Activated CD8-positive, alpha-beta memory T cell treated with anti-CD3 and anti-CD28 coated beads for 36 hours (primary cell): ENCODE results near the gene ACTR2. TPM values are rescaled to one million over a fixed set of nuclear protein-coding genes. Genes with fewer than 3 reads are reported as not detected.
"Not testable (repeated sequence)": the region's sequence is repeated elsewhere in the genome, so short reads cannot be mapped to it uniquely, and the experiment has no call there.

Experiments used
- CTCF ChIA-PET: fragments of 350-600 bp; sonication (Branson Sonifier 250); formaldehyde crosslinking; loops from one replicate; lab custom pipeline; 2021; ENCODE audit warnings: antibody characterized with exemption; lab: Charles Lee
- POLR2A ChIA-PET: fragments of 350-600 bp; sonication (Branson Sonifier 250); formaldehyde crosslinking; loops from one replicate; lab custom pipeline; 2021; ENCODE audit warnings: antibody characterized with exemption; lab: Charles Lee
- total RNA-seq, 2 experiments: library from RNA; stranded (reverse); gene quantifications; one replicate each; pipeline ENCODE4 v1.2.3, GENCODE V29; 2021

The ACTR2 gene
- 100 to 1,000 TPM; 305 to 306 TPM for total RNA-seq

DNA sequence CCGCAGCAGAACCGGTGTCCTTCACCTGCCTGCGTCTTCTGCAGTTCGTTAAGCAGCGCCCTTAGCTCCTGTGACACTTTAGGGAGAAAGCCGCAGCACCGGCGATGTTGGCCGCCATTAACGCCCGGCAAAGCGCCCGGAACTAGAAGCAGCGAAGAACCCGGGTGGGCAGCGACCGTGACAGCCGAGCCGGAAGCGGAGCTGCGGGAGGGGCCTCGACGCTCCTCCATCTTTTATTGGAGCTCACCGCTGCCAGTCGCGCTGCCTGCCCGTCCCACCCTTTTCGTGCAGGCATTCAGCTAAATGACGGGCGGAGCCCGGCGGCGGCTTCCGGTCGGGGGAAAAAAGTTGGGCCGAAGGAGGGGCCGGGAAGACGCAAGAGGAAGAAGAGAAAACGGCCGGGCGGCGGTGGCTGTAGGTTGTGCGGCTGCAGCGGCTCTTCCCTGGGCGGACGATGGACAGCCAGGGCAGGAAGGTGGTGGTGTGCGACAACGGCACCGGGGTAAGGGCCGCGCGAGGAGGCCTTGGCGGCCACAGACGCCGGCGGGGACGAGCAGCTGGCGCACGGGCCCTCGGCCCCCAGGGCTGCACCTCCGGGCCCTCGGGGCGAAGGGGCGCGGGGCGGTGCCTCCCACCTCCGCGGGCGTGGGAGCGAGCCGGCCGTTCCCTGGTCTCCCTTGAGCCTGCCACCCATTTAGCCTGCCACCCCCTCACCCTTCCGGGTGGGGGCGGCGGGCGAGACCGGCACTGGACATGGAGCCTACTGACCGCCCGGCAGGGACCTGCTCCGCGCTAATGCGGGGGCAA is at the start of gene ACTR2:
ACTR2 (plus strand) TSS at position 376 of the 807 bp plus-strand sequence; CDS start at position 455, 79 bp downstream.
- POLR2A ChIA-PET: interaction anchor here (0.6 to 2.1 kb wide), 13 partner anchors 8 to 1384 kb away, joined by 3 to 18 read pairs (median 5); partner anchors contain the start of genes AFTPH, CEP68, RAB1A and SERTAD2
- CTCF ChIA-PET: interaction anchor here (0.9 to 1.0 kb wide), 2 partner anchors 12 to 73 kb away, joined by 3 read pairs; no protein-coding TSS in a partner anchor

DNA sequence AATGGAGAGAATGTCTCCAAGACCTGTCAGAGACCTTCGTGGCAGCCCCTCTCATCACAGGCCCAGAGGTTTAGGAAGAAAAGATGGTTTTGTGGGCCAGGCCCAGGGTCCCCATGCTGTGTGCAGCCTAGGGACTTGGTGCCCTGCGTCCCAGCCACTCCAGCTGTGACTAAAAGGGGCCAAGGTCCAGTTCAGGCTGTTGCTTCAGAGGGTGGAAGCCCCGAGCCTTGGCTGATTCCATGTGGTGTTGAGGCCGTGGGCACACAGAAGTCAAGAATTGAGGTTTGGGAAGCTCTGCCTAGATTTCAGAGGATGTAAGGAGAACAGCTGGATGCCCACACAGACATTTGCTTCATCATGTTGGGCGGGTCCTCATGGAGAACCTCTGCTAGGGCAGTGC is 45.1 kb upstream of the ACTR2 start:
- ChIA-PET POLR2A (no interaction called here), CTCF (no interaction called here)

DNA sequence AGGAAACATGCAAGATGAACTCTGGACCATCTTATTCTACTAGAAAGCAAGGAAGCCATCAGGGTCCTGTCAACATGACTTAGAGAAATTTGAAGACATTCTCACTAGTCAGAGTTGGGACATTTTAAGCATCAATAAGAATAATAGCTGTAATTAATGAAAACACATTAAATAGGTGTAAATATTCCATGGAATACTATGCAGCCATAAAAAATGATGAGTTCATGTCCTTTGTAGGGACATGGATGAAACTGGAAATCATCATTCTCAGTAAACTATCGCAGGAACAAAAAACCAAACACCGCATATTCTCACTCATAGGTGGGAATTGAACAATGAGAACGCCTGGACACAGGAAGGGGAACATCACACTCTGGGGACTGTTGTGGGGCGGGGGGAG is 44.2 kb upstream of the ACTR2 start:
- POLR2A ChIA-PET, CTCF ChIA-PET: not testable (repeated sequence)

GRCh38 chr2:65185012-65185411 is 42.6 kb upstream of the ACTR2 start:
- ChIA-PET POLR2A (no interaction called here), CTCF (interaction anchor here (1.1 to 1.4 kb wide), 2 partner anchors 12 to 120 kb away, joined by 3 to 4 read pairs; no protein-coding TSS in a partner anchor)

DNA sequence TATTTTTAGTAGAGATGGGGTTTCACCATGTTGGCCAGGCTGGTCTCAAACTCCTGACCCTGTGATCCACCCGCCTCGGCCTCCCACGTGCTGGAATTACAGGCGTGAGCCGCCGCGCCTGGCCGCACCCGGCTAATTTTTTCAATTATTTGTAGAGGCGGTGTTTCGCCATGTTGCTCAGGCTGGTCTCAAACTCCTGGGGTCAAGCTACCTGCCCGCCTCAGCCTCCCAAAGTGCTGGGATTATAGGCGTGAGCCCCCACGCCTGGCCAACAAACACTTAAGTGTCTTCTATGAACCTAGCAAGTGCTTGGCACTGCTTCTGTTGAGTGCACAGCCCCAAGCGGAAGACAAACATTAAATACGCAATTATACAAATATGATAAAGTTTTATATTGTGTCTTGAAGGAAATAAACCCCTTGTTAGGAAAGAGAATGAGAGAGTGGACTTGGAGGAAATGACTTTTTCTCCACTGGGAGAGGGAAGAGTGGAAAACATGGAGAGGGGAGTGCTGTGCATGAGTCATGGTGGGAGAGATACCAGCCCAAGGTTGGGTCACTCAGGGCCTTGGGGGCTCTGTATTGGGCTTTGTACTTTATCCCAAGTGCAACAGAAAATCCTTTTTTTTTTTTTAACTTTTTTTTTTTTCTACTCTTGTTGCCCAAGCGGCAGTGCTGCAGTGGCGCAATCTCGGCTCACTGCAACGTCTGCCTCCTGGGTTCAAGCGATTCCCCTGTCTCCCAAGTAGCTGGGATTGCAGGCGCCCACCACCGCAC is 41.4 kb upstream of the ACTR2 start:
- CTCF ChIA-PET: interaction anchor here (0.6 to 1.4 kb wide), 11 partner anchors 7 to 857 kb away, joined by 3 to 4 read pairs (median 3); no protein-coding TSS in a partner anchor
- POLR2A ChIA-PET: interaction anchor here (0.8 kb wide), 1 partner anchor 56 kb away, joined by 3 read pairs; the partner anchor contains the start of gene RAB1A

DNA sequence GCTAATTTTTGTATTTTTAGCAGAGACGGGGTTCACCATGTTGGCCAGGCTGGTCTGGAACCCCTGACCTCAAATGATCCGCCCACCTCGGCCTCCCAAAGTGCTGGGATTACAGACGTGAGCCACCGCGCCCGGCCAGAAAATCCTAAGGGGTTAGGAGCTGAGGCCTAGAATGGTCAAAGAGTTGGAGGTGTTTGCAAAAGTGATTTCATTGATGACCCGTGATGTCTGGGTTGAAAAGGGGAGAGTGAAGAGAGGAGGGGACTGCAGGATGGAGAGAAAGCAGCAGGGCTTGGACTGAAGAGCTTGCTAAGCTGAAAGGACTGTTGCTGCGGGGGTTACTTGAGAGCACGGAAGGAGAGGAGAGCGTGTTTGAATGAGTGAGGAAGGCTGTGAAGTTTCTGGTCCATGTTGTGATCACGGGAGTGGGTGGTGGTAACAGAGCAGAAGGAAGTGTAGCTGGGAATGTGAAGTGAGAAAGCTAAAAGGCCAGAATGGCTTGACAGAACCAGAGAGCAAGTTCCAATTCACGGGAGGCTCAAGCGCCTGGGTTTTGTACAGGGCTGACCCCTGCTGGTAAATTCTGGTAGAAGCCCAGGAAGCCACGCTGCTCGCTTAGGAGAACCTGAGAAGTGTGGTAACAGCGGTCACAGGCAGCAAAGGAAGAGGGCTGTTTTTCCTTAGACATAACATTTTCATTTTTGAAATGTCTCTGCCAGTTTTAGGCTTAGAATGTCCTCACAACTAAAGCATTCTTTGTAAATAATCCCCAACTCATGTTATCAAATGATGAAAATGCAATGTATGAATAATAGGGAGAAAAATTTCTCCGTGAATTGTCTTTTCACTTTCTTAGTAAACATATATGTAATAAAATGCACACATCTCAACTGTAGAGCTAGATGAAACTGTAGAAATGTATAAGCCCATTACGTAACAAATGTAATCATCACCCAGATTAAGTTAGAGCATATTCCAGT is 40.5 kb upstream of the ACTR2 start:
- ChIA-PET CTCF (interaction anchor here (0.5 to 1.6 kb wide), 13 partner anchors 8 to 858 kb away, joined by 3 to 5 read pairs (median 3); no protein-coding TSS in a partner anchor), POLR2A (interaction anchor here (0.8 kb wide), 1 partner anchor 57 kb away, joined by 3 read pairs; the partner anchor contains the start of gene RAB1A)

DNA sequence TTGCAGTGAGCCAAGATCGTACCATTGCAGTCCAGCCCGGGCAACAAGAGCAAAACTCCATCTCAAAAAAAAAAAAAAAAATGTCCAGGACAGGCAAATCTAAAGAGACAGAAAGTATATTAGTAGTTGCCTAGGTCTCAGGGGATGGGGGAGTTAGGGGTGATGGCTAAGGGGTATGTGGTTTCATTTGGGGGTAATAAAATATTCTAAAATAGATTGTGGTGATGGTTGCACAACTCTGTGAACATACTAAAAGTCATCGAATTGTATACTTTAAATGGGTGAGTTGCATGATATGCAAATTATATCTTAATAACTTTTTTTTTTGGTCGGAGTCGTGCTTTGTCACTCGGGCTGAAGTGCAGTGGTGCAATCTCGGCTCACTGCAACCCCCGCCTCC is 34.2 kb upstream of the ACTR2 start:
- POLR2A ChIA-PET: no interaction called here
- CTCF ChIA-PET: no interaction called here

DNA sequence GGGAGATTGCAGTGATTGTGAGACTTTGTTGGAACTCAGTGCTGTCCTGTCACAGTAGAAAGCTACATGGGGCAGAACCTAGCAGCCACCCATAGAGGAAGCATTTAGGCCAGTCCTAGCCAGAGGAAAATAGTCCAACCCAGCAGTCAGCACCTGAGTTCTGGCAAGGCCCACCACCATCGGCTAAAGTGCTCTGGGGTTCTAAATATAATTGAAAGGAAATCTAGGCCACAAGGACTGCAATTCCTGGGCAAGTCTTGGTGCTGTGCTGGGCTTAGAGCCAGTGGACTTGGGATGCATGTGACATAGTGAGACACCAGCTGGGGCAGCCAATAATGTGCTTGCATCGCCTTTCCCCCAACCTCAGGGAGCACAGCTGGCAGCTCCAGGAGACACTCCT is 28.9 kb upstream of the ACTR2 start:
- POLR2A ChIA-PET: no interaction called here
- CTCF ChIA-PET: no interaction called here

GRCh38 chr2:65199166-65199565 is 28.5 kb upstream of the ACTR2 start:
- POLR2A ChIA-PET: no interaction called here
- CTCF ChIA-PET: no interaction called here

DNA sequence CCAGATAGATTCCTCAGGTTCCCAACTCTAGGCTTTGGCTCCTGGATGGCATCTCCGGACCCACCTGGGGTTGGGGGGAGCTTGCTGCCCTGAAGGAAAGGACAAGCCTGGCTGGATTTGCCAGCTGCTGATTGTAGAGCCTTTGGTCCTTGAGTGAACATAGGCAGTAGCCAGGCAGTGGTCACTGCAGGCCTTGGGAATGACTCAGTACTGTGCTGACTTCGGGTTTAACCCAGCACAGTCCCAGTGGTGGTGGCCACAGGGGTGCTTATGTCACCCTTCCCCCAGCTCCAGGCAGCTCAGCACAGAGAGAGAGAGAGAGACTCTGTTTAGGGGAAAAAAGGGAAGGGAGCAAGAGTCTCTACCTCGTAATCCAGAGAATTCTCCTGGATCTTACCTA is 27.7 kb upstream of the ACTR2 start:
- CTCF ChIA-PET: no interaction called here

GRCh38 chr2:65204461-65205210 is 23.0 kb upstream of the ACTR2 start:
- CTCF ChIA-PET: no interaction called here
- POLR2A ChIA-PET: no interaction called here

More for the DNA sequence above, 27.7 kb upstream of the ACTR2 start:
- POLR2A ChIA-PET: no interaction called here

DNA sequence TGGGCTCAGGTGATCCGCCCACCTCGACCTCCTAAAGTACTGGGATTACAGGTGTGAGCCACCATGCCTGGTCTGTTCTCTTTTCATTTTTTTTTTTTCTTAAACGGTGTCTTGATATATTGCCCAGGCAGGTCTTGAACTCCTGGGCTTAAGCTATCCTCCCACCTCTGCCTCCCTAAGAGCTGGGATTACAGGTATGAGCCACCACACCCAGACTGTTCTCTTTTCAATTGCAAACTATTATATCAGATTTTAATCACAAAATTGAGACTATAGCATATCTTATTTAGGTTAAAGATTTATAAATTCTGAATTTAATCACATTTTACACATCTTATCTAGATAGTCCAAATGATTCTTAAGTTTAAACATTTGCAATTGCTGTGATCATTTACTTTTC is 15.5 kb upstream of the ACTR2 start:
- CTCF ChIA-PET: no interaction called here
- POLR2A ChIA-PET: interaction anchor here (0.6 kb wide), 2 partner anchors 16 to 86 kb away, joined by 3 read pairs; partner anchors contain the start of gene ACTR2

DNA sequence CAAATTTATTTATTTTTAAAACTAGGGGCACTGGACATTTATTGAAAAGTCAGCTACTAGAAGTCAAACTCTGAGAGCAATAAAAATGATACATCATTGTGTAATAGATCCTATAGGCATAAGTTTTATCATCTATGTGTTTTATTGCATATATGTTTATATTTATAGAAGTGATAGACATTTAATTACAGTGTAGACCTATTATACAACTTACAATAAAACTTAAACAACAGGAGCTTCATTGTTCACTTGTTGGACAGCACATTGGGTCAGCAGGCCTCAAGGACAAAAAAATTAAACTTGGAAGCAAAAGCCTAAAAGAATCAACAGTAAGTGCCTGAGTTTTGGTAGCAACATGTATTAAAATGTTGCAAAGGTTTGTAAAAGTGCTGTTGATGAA is 15.0 kb upstream of the ACTR2 start:
- ChIA-PET POLR2A (interaction anchor here (0.6 kb wide), 2 partner anchors 15 to 86 kb away, joined by 3 read pairs; partner anchors contain the start of gene ACTR2), CTCF (no interaction called here)

DNA sequence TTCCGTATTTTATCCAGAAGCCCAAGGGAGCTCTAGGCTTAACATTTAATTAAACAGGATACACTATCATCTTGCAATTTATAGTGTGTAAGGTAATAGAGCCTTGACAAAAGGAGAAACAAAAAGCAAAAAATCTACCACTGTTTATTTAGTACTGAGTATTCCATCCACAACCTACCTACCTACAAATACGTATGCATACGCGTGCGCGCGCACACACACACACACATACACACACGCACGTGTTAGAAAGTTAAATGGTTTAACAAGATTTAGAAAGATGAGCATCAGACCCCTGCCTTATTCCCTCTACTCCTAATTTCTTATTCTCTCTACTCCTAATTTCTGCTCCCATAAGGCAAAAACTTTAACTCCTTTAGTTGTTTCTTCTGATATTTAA is 14.6 kb upstream of the ACTR2 start:
- ChIA-PET POLR2A (no interaction called here), CTCF (no interaction called here)

GRCh38 chr2:65214361-65214760 is 13.3 kb upstream of the ACTR2 start:
- POLR2A ChIA-PET: no interaction called here
- CTCF ChIA-PET: no interaction called here

GRCh38 chr2:65214843-65215242 is 12.8 kb upstream of the ACTR2 start:
- ChIA-PET POLR2A (no interaction called here), CTCF (no interaction called here)

DNA sequence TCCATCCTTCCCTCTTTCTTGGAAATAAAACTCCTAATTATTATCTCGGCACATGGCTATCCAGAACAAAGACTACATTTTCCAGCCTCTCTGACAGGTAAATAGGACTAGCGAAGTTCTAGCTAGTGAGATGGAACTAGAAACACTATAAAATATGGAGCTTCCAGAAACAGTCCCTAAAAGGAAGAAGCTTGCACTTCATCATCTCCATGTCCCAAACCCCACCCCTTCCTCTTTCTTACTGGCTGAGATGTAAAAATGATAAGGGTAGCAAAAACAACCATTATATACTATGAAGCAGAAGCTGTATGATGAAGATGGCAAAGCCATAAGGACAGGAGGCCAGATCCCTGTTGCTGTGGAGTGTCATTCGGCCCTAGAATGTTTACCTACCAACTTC is 11.7 kb upstream of the ACTR2 start:
- ChIA-PET CTCF (interaction anchor here (0.6 to 0.9 kb wide), 2 partner anchors 12 to 152 kb away, joined by 3 to 4 read pairs; partner anchors contain the start of gene ACTR2), POLR2A (no interaction called here)
